GM21423 (cell line): ENCODE results near the gene PLCE1.

ENCODE experiments used
- ATAC-seq: cut with Tn5 transposase; IDR thresholded peaks from one replicate; pipeline ENCODE4 v1.9.1; 2021; ENCODE audit warnings: mild to moderate bottlenecking, moderate library complexity; ENCODE audit not compliant: unreplicated experiment

Gene PLCE1

GRCh38 chr10:94016727-94017714 is 23.3 kb downstream of the PLCE1 start:
- ATAC-seq: no peak

- no peak for ATAC-seq
Observed at GRCh38 chr10:94018107-94018506, 24.4 kb downstream of the PLCE1 start.

- ATAC-seq: no peak
Observed at GRCh38 chr10:94023906-94024305, 30.2 kb downstream of the PLCE1 start.

GRCh38 chr10:94024407-94024806 is 30.7 kb downstream of the PLCE1 start:
- no peak for ATAC-seq

- ATAC-seq: no peak
Observed at GRCh38 chr10:94025806-94026205, 32.1 kb downstream of the PLCE1 start.

- ATAC-seq: no peak
Observed at GRCh38 chr10:94027197-94027596, 33.5 kb downstream of the PLCE1 start.

GRCh38 chr10:94029955-94030354 is 36.2 kb downstream of the PLCE1 start:
- no peak for ATAC-seq

- no peak for ATAC-seq
Observed at GRCh38 chr10:94035982-94036765, 42.4 kb downstream of the PLCE1 start.

GRCh38 chr10:94036766-94037033 is 43.0 kb downstream of the PLCE1 start:
- ATAC-seq: no peak

- ATAC-seq: no peak
Observed at GRCh38 chr10:94037286-94037685, 43.6 kb downstream of the PLCE1 start.

- no peak for ATAC-seq
Observed at GRCh38 chr10:94038024-94038423, 44.3 kb downstream of the PLCE1 start.

GRCh38 chr10:94041206-94041605 is 47.5 kb downstream of the PLCE1 start:
- ATAC-seq: no peak

- no peak for ATAC-seq
Observed at GRCh38 chr10:94042001-94042833, 48.5 kb downstream of the PLCE1 start.

- no peak for ATAC-seq
Observed at GRCh38 chr10:94042834-94043175, 49.1 kb downstream of the PLCE1 start.
